GM18526 (cell line): ENCODE results near the gene ZIK1.
A peak's percentile ranks its signal among the peaks of the same experiment; 100 is the strongest.

Source experiments
- POLR2A ChIP-seq: IDR thresholded peaks from 3 replicates; pipeline ENCODE4 v1.6.1; 2011; ENCODE audit not compliant: insufficient read length; ENCODE audit errors: extremely low read depth

ZIK1 gene

DNA sequence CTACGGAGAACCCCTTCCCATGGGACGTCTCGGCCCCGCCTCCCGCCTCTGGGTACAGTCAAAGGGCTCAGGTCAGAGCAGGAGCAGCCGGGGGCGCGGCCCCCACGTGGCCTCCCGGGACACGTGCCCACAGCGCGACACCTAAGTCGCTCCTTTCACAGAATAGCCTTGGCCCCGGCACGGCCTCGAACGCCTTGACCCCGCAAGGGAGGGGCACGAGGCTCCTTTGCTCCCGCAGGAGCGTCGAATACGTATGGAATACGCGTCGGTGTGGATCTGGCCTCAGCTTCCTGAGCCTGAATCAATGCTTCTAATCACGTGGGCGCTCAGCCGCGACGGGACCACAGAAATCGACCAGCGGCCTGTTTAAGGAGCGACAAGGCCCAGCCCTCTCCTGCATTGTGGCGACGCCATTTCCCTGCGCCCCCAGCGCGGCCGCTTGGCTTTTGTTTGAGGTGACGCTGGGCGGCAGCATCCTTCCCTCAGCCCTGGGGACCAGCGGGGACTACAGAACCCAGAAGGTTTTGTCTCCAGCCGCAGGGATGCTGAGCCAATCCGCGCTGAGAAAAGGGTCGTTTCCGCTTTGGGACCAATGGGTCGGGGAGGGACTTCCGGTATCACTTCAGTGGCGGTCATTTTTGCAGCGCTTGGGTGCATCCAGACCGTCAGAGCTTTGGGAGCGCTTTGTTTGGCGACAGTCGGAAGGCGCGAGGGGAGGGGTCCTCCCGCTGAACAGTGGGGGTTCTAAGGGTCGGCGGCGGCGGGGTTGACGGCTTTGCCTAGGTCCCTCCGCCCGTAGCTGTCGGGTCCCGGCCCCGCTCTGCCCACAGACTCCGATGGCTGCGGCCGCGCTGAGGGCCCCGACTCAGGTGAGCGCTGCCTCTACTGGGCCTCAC, at the start of gene ZIK1:
TSS of gene ZIK1 (plus strand) at position 625 of the 896 bp plus-strand sequence. CDS start at position 837, 212 bp downstream.
- TF ChIP-seq POLR2A = peak; percentile 58

DNA sequence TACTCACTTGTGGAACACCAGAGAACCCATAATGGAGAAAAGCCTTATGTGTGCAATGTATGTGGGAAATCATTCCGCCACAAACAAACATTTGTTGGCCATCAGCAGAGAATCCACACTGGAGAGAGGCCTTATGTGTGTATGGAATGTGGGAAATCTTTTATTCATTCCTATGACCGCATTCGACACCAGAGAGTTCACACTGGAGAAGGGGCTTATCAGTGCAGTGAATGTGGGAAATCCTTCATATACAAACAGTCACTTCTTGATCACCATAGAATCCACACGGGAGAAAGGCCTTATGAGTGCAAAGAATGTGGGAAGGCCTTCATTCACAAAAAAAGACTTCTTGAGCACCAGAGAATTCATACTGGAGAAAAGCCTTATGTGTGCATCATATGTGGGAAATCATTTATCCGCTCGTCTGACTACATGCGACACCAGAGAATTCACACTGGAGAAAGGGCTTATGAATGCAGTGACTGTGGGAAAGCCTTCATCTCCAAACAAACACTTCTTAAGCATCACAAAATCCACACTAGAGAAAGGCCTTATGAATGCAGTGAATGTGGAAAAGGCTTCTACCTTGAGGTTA, 45.9 kb upstream of the ZIK1 start:
- no peak for TF ChIP-seq POLR2A

DNA sequence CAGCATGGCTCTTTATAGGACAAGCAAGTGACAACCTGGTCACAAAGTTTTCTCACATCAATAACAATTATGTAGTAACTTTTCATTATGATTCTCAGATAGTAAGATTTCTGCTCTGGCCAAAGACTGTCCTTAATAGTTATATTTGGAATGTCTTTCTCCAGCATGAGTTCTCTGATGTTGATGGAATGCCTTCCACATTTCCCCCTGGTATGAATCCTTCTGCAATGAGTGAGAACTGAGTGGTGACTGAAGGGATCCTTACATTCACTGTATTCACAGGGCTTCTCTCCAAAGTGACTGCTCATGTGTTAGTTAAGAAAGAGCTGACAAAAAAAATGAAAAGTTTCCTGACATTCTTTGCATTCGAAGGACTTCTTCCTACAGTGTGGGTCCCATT, 37.4 kb upstream of the ZIK1 start:
- TF ChIP-seq POLR2A = no peak

DNA sequence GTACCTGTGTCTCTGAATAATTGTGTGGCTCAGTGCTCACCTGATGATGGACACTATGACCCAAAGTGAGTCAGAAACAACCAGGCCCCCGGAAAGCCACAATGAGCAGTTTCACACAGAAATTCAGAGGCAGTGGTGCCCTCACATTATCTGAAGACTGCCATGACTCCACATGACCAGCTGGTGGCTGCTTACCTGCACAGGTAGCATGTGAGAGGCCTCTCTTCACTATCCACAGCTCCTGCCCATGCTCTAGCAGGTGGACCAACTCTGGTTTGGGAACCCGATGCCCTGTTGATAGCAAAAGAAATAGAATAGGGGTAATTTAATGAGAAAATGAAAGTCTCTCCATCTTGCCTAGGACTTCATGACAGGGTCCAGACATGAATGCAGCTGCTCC, 31.5 kb upstream of the ZIK1 start:
- TF ChIP-seq POLR2A = no peak

DNA sequence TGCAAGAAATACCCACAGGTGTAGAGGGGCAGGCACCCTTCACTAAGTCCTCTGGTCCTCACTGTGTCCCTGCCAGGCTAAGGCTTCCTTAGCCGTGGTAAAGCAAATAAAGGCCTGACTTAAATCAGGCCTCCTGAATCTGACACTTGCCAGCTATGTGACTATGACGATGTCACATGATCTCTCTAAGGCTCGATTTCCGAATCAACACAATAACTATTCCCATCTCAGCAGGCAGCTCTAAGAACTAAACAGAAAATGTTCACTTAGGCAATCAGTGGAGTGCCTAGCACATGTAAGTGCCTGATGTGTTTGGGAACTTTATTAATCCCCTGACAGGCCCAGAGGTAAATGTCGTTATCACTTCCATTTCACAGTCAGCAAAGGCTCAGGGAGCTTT, 26.3 kb upstream of the ZIK1 start:
- TF ChIP-seq POLR2A = no peak

DNA sequence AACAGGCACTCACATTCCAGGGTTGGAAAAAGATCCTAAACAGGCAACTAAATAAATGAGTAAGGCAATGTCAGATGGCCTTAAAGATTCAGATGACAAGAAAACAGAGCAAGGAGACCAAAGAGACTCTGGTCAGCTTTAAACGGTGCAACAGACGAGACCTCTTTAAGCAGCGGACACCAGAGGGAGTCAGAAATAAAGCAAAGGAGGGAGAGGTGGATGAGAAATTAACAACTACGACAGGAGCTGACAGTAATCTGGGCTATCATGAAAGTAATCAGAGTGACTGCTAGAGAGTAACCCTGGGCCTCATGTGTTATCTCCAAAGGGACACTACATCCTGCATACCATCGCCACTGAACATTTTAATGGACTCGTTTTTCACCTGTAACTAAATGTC, 25.4 kb upstream of the ZIK1 start:
- TF ChIP-seq POLR2A = no peak

DNA sequence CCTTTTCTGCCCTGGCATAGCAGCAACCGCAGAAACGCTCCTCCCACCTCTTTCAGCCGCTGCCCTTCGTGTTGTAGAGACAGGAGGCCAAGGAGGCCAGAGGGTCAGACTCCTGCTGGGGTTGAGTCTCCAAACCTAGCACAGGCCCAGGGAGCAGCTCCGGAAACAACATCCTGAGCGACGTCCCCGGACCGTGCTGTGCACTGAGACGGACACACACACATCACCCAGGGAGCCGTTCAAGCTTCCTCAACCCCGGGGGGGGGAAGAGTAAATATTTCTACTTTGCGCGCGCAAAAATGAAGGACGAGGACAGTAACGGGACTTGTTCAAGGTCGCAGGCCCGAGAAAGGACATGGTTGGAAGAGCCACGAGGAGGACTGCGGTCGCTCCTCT, 24.9 kb upstream of the ZIK1 start:
- no peak for TF ChIP-seq POLR2A

DNA sequence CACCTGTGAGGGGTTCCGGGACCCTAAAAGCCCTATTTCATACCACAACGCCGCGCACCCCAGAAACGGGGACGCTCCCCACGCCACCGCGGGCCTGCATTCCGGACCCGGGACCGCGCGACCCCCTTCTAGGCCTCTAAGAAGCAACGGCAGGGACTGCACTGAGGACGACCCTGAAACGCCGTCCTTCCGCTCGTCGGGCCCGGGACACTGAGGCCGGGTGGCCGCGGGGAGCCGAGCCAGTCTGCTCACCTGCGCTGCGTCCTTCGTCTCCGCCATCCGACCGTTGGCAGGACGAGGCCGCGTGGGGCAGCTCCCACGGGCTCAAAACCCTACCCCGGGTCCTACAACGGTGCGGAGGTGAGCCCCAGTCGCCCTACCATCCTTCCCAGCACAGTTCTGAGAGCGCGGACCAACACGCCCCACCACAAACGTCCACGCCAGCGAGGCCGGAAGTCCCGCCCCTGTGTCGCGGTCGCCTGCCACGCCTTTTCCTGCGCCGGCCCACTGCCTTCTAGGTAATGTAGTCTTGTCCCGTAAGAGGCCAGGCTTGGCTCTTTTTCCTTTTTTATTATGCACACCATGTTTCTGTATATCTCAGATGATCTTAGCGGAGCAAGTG, 24.4 kb upstream of the ZIK1 start, which contains the start of gene ZNF550:
TSS of gene ZNF550 (minus strand) at position 460 of the 622 bp plus-strand sequence. CDS start at position 279, 181 bp downstream.
- TF ChIP-seq POLR2A = peak; percentile 71

DNA sequence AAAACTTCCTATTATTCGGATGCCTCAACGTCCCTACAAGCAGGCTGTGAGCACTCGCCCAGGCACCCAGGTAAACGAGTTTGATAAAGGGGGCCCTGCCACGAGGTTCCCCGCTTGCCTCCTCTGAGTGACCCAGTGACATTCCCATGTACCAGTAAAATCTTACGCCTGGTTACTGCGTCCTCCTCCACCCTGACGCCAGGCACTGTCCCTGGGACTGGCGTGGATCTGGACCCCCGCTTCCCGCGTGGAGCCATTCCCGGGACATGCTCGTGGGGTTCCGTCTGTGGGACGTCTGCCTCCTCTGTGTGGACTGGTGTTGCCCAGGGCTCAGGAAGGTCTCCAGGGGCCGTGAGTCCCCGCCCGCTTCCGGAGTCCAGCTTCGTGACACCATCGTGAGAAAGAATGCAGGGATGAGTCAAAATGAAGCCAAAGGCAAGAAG, 23.9 kb upstream of the ZIK1 start:
- TF ChIP-seq POLR2A = no peak

DNA sequence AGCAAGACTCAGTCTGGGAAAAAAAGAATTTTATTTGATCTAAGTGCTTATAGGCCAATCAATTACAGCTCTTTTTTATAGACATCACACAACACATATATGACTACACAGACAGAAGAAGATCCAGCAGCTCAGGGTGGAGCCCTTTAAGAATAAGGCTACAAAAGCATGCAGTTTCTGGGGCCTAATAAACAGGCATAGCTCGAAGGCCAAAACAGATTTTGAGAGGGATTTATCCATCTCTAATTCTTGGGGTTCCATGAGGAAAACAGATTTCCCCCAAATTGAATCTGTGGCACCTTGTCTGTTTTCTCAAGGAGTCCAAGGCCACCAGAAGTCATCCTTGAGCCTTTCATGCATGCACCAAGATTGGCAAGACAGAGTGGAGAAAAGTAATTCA, 20.4 kb upstream of the ZIK1 start:
- no peak for TF ChIP-seq POLR2A

DNA sequence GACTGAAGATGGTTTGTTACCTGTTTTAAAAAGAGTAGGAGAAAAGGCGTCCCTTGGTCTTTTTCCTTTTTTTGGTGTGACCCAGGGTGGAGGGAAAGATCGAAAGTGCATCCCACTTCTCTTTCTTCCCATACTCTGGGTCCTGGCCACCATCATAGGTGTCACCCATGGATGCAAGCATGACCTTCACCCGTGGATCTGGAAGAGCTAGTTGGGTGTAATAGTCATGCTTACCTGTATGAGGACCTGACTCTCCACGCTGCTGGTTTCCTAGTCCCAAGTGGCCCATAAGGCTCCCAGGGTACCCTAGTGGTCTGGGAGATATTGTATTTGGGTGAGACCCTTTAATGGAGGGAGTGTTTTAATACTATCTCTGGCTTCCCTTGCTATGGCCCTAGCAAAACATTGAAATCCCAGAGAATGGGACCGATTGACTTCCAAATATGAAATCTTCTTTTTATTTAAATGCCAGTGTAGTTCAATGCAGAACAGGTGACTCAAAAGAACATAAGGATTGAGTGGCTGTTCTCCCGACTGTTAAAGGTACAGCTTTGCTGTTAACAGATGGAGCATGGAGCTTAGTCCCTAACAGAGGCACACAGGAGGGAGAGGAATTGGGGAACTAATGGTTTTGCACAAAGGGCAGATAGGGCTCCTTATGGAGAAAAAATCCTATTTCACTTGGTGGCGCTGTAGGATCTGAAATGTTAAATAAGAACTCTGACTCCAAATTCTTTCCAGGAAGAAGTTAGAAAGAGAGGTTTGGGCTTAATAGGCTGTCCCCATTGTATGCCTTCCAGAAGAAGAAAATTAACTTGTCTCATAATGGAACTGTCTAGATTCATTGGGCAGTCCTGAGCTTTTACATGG, 17.3 kb upstream of the ZIK1 start:
- no peak for TF ChIP-seq POLR2A

DNA sequence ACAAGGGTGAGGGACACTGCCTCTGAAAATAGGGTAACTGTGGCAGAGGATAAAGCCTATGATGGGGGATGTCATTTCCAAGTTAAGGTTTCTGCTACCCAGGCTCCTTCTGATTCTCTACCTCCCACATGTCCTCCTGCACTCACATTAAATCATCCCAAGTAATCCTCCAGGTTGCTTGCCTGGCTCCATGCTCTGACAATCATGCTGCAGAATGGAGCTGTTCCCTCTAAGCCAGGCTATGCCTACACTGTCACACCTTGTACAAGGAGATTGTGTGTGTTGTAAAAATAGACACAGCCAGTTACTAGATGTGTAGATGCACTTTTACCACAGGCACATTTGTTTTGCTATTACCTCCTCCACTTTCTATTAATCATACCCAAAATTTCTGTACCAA, 13.2 kb upstream of the ZIK1 start:
- TF ChIP-seq POLR2A = no peak

DNA sequence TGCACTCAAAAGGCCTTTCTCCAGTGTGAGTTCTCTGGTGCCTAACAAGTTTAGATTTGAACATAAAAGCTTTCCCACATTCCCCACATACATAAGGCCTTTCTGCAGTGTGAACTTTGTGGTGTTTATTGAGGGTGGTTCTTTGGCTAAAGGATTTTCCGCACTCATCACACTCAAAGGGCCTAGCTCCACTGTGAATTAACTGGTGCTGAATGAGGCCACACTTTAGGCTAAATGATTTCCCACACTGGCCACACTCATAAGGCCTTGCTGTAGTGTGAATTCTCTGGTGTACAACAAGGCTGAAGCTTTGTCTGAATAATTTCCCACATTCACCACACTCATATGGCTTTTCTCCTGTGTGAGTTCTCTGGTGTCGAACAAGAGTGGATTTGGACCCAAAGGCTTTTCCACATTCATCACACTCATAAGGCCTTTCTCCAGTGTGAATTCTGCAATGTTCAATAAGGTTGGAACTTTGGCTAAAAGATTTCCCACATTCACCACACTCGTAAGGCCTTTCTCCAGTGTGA, 11.5 kb upstream of the ZIK1 start:
- no peak for TF ChIP-seq POLR2A

DNA sequence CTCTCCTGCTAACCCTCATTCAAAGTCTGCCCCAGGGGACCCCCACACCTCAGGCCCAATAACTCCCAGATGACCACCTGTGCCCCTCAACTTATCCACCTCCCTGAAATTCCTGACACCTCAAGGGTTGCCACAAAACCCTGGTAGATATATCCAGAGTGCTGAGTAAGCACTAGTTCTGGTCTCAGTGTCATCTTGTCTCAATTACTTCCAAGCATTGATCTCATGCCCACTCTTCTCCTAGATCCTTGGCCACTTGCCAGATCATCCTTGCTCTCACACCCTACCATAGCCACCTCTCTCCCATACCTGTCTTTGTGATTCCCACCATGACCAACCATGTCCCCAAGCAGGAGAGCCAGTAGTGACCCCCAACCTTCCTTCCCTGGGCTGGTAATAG, 7.3 kb upstream of the ZIK1 start:
- TF ChIP-seq POLR2A = no peak
